Natural killer cell (primary cell): ENCODE data around the gene NEDD4L. TPM values are rescaled to one million over a fixed set of nuclear protein-coding genes. Genes with fewer than 3 reads are reported as not detected.

Experiments
- ATAC-seq, 3 donors: fragments of 150-1000 bp in 2 of 3; fragments of 200-7000 bp in 1 of 3; cut with Tn5 transposase; 1 replicate in 1 of 3; 2 replicates in 2 of 3; pipeline ENCODE4 v1.10.0; 2021; ENCODE audit warnings: mild to moderate bottlenecking in 2 of 3, moderate library complexity in 2 of 3
- DNase-seq, 2 donors: peaks; one replicate each; pipeline versions ENCODE4 v3.0.0 to v3.0.0-alpha.2; 2013 to 2021; ENCODE audit warnings: mixed read lengths in 1 of 2
- H3K27ac ChIP-seq: one replicate; pipeline ENCODE4 v1.5.1; 2013; ENCODE audit warnings: mild to moderate bottlenecking, low read length
- H3K27me3 ChIP-seq: one replicate; pipeline ENCODE4 v1.6.1; 2013; ENCODE audit warnings: low read length; ENCODE audit not compliant: control insufficient read depth, insufficient read depth
- H3K36me3 ChIP-seq: one replicate; pipeline ENCODE4 v1.6.1; 2013; ENCODE audit warnings: low read length; ENCODE audit not compliant: control insufficient read depth, insufficient read depth
- H3K4me1 ChIP-seq: one replicate; pipeline ENCODE4 v1.6.1; 2013; ENCODE audit warnings: low read length; ENCODE audit not compliant: control insufficient read depth, insufficient read depth
- H3K4me3 ChIP-seq: one replicate; pipeline ENCODE4 v1.5.1; 2013; ENCODE audit warnings: low read length
- H3K9me3 ChIP-seq: one replicate; pipeline ENCODE4 v1.6.1; 2013; ENCODE audit warnings: low read length; ENCODE audit not compliant: control insufficient read depth, insufficient read depth
- H3K27ac Mint-ChIP-seq, 2 donors: one replicate each; pipeline ENCODE4 v1.8.0; 2022; ENCODE audit warnings: mild to moderate bottlenecking in 2 of 2, mixed read lengths in 2 of 2, moderate library complexity in 1 of 2
- H3K27me3 Mint-ChIP-seq, 2 donors: one replicate each; pipeline ENCODE4 v1.8.0; 2022; ENCODE audit warnings: low read depth in 2 of 2, mixed read lengths in 2 of 2
- H3K36me3 Mint-ChIP-seq: one replicate; pipeline ENCODE4 v1.8.0; 2022; ENCODE audit warnings: mixed read lengths
- H3K4me1 Mint-ChIP-seq, 2 donors: one replicate each; pipeline ENCODE4 v1.8.0; 2022; ENCODE audit warnings: mixed read lengths in 2 of 2
- H3K4me3 Mint-ChIP-seq: one replicate; pipeline ENCODE4 v1.8.0; 2022; ENCODE audit warnings: mild to moderate bottlenecking, moderate library complexity, mixed read lengths
- H3K9me3 Mint-ChIP-seq, 2 donors: one replicate each; pipeline ENCODE4 v1.8.0; 2022; ENCODE audit warnings: mixed read lengths in 2 of 2
- CTCF ChIP-seq: fragments of 200-600 bp; IDR thresholded peaks from one replicate; pipeline ENCODE4 v1.8.0; 2022; ENCODE audit warnings: antibody characterized with exemption
- WGBS: methylation state at CpG from one replicate; pipeline ENCODE4 v1.1.7; 2013; ENCODE audit warnings: missing lambda C conversion rate; ENCODE audit not compliant: insufficient coverage; 5-methylcytosine and 5-hydroxymethylcytosine counted together
- intact Hi-C: fragments of 100-400 bp; cut with micrococcal nuclease; formaldehyde crosslinking; loops from one replicate; pipeline ENCODE4 v1.14.2; 2022
- total RNA-seq, 4 donors: library from RNA; stranded (reverse); fragments of 120-200 nt in 1 of 4; gene quantifications; one replicate each; pipeline versions ENCODE4 v1.2.3 to v1.2.4, GENCODE V29; 2013 to 2022

The NEDD4L gene
- total RNA-seq, 3 donors from 2014 or later (not counting 1 experiment from before 2014, with no cell fraction given): 3.4 to 15.3 (median 14.3) TPM

GRCh38 chr18:58446391-58447060, 402.5 kb downstream of the NEDD4L start:
- ATAC-seq (no peak), DNase-seq (no peak)
- intact Hi-C loops: no loop called here
- H3K36me3 ChIP-seq: no peaks in the 10 kb centered on the region
- H3K9me3 ChIP-seq: no peaks in the 10 kb centered on the region
- no peak overlapping the region for H3K27ac ChIP-seq
- no peaks in the 10 kb centered on the region for H3K36me3 Mint-ChIP-seq
- WGBS: 91% methylated on average over 11 of the region's 11 CpGs
- H3K27me3 Mint-ChIP-seq: peaks cover 6 to 11% of the 10 kb centered on the region in 2 donors
- no peaks in the 10 kb centered on the region for H3K4me1 ChIP-seq
- no peak overlapping the region for H3K4me3 ChIP-seq
- H3K9me3 Mint-ChIP-seq: no peaks in the 10 kb centered on the region
- H3K4me1 Mint-ChIP-seq: no peaks in the 10 kb centered on the region
- H3K27ac Mint-ChIP-seq: no peak overlapping the region
- H3K4me3 Mint-ChIP-seq: no peak overlapping the region
- TF ChIP-seq CTCF: no peak
- no peaks in the 10 kb centered on the region for H3K27me3 ChIP-seq

GRCh38 chr18:58447402-58448095, 403.5 kb downstream of the NEDD4L start:
- 88% methylated on average over 9 of the region's 9 CpGs for WGBS
- Mint-ChIP-seq H3K27me3 (peaks cover 6 to 14% of the 10 kb centered on the region in 2 donors), H3K4me3 (no peak overlapping the region), H3K4me1 (no peaks in the 10 kb centered on the region), H3K36me3 (no peaks in the 10 kb centered on the region), H3K9me3 (no peaks in the 10 kb centered on the region), H3K27ac (no peak overlapping the region)
- intact Hi-C loops: no loop called here
- H3K4me1 ChIP-seq: no peaks in the 10 kb centered on the region
- no peak overlapping the region for H3K27ac ChIP-seq
- ATAC-seq (no peak), DNase-seq (no peak)
- TF ChIP-seq CTCF: no peak
- no peaks in the 10 kb centered on the region for H3K9me3 ChIP-seq
- no peaks in the 10 kb centered on the region for H3K27me3 ChIP-seq
- H3K36me3 ChIP-seq: no peaks in the 10 kb centered on the region
- H3K4me3 ChIP-seq: no peak overlapping the region

GRCh38 chr18:58449464-58449863, 405.4 kb downstream of the NEDD4L start:
- no peak overlapping the region for H3K27ac Mint-ChIP-seq
- H3K36me3 ChIP-seq: no peaks in the 10 kb centered on the region
- 77% methylated on average over 4 of the region's 5 CpGs for WGBS
- intact Hi-C loops: no loop called here
- peaks cover 6 to 15% of the 10 kb centered on the region in 2 donors for H3K27me3 Mint-ChIP-seq
- no peaks in the 10 kb centered on the region for H3K27me3 ChIP-seq
- no peak for ATAC-seq
- H3K4me3 Mint-ChIP-seq: no peak overlapping the region
- H3K27ac ChIP-seq: no peak overlapping the region
- H3K4me1 ChIP-seq: no peaks in the 10 kb centered on the region
- no peaks in the 10 kb centered on the region for H3K9me3 Mint-ChIP-seq
- no peaks in the 10 kb centered on the region for H3K4me1 Mint-ChIP-seq
- no peak overlapping the region for H3K4me3 ChIP-seq
- no peak for DNase-seq
- no peaks in the 10 kb centered on the region for H3K9me3 ChIP-seq
- H3K36me3 Mint-ChIP-seq: no peaks in the 10 kb centered on the region
- TF ChIP-seq CTCF: no peak

Other genes with a start within 250 kb of the NEDD4L start
- not detected for gene ATP8B1, start 240.9 kb upstream of the NEDD4L start, total RNA-seq